Left ventricle myocardium inferior (tissue), 1 donor: ENCODE data around the gene TIGD2. TPM values are rescaled to one million over a fixed set of nuclear protein-coding genes. Genes with fewer than 3 reads are reported as not detected.
"Not testable (repeated sequence)": the region's sequence is repeated elsewhere in the genome, so short reads cannot be mapped to it uniquely, and the experiment has no call there.

ENCODE experiments used
- DNase-seq: peaks from one replicate; pipeline ENCODE4 v3.0.0-alpha.2; 2020
- H3K27ac ChIP-seq: fragments of 200-600 bp; replicated peaks from 2 replicates; pipeline ENCODE4 v1.8.0; 2021
- H3K27me3 ChIP-seq: fragments of 200-600 bp; 2 replicates; pipeline ENCODE4 v1.8.0; 2021; ENCODE audit warnings: low read depth
- H3K36me3 ChIP-seq: fragments of 200-600 bp; 2 replicates; pipeline ENCODE4 v1.8.0; 2021
- H3K4me1 ChIP-seq: fragments of 200-600 bp; 2 replicates; pipeline ENCODE4 v1.8.0; 2021
- H3K4me3 ChIP-seq: fragments of 200-600 bp; 2 replicates; pipeline ENCODE4 v1.8.0; 2021; ENCODE audit warnings: mild to moderate bottlenecking, moderate library complexity
- H3K9me3 ChIP-seq: fragments of 200-600 bp; replicated peaks from 2 replicates; pipeline ENCODE4 v1.8.0; 2021
- intact Hi-C: fragments of 100-400 bp; cut with micrococcal nuclease; formaldehyde crosslinking; loops from one replicate; pipeline ENCODE4 v1.11.0; 2022
- total RNA-seq: library from RNA; stranded (reverse); fragmentation: NEBNext Ultra II Directional; extraction: Animal tissue kit (Norgen Biotek cat#: 25700); gene quantifications from one replicate; pipeline ENCODE4 v1.2.1, GENCODE V29; 2021
- TF ChIP-seq, protein P1 (sequence below): fragments of 200-600 bp; IDR thresholded peaks from 2 replicates; pipeline ENCODE4 v1.8.0; 2021; ENCODE audit warnings: antibody characterized with exemption, mild to moderate bottlenecking, borderline replicate concordance
- donor health status: DM: no; HTN: yes; CAD: no; lungs with severe emphysema.

The TIGD2 gene
- total RNA-seq, 1 donor from 2014 or later, result 2.0 TPM

DNA sequence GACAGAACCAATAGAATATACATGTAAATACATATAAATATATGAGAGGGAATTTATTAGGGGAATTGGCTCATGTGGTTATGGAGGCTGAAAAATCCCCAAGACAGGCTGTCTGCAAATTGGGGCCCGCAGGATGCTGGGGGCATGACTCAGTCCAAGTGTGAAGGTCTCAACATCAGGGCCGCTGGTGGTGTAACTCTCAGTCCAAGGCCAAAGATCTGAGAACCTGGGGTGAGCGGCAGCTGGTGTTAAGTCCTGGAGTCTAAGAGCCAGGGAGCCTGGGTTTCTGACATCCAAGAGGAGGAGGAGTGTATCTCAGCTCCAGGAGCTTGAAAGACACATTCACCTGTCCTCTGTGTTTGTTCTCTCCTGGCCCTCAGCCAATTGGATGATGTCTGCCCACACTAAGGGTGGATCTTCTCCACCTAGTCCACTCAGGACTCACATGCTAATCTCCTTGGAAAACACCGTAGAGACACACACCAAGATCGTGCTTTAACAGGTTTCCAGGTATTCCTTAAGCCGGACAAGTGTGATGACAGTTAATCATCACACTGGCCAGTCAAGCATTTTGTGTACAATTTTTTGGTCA lies 28.9 kb downstream of the TIGD2 start:
- H3K36me3 ChIP-seq, result no peaks in the 10 kb centered on the region
- no peak for DNase-seq
- no peaks in the 10 kb centered on the region for H3K27me3 ChIP-seq
- no peak overlapping the region for H3K27ac ChIP-seq
- intact Hi-C loops, result no loop called here
- TF ChIP-seq, protein P1, sequence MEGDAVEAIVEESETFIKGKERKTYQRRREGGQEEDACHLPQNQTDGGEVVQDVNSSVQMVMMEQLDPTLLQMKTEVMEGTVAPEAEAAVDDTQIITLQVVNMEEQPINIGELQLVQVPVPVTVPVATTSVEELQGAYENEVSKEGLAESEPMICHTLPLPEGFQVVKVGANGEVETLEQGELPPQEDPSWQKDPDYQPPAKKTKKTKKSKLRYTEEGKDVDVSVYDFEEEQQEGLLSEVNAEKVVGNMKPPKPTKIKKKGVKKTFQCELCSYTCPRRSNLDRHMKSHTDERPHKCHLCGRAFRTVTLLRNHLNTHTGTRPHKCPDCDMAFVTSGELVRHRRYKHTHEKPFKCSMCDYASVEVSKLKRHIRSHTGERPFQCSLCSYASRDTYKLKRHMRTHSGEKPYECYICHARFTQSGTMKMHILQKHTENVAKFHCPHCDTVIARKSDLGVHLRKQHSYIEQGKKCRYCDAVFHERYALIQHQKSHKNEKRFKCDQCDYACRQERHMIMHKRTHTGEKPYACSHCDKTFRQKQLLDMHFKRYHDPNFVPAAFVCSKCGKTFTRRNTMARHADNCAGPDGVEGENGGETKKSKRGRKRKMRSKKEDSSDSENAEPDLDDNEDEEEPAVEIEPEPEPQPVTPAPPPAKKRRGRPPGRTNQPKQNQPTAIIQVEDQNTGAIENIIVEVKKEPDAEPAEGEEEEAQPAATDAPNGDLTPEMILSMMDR, result no peak
- no peaks in the 10 kb centered on the region for H3K4me1 ChIP-seq
- peaks cover 6% of the 10 kb centered on the region for H3K9me3 ChIP-seq
- H3K4me3 ChIP-seq, result no peak overlapping the region

DNA sequence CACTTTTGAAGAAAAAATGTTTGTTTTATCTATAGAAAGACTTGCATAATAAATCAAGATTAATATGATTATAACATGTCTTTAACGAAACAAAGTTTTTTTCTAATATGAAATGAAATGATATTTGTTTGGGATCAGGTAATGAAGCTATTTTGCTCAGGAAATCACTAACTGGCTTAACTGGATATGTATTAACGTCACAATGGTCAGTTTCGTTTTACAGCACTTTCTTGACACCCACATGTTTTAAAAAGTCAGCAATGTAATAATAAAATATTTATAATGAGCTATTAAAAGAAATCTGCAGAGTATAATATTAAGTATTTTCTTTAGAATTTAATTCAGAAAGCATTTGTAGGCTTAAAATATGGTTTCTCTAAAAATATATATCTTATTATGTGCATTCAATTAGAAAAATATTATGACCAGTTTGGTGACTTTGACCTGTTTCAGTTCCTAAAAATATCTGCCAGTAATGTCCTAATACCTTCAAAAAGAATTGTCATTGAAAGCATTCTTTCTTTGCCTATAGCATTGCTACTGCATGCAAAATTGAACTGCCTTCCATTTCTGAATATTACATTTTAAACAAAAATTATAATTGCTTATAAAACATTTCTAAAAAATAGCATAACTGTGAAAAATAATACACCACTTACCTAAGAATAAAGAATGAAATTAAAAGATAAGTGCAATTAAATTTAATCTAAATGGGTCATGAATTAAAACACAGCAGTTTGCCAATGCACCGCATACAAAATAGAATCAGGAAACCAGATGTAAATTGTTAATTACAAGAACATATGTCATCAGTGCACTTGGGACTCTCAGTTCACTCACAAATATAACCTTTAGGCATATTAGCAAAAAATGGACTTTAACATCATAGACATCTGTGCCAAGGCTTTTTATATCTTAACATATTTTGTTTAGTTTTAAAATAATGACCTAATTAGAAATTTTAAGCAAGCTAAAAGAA lies 31.6 kb downstream of the TIGD2 start:
- TF ChIP-seq, protein P1, result no peak
- Histone ChIP-seq H3K27ac (peak overlapping the region; percentile 28), H3K9me3 (peaks cover 6% of the 10 kb centered on the region), H3K27me3 (no peaks in the 10 kb centered on the region), H3K4me1 (no peaks in the 10 kb centered on the region), H3K36me3 (no peaks in the 10 kb centered on the region), H3K4me3 (no peak overlapping the region)
- DNase-seq, result no peak
- intact Hi-C loops, result no loop called here

DNA sequence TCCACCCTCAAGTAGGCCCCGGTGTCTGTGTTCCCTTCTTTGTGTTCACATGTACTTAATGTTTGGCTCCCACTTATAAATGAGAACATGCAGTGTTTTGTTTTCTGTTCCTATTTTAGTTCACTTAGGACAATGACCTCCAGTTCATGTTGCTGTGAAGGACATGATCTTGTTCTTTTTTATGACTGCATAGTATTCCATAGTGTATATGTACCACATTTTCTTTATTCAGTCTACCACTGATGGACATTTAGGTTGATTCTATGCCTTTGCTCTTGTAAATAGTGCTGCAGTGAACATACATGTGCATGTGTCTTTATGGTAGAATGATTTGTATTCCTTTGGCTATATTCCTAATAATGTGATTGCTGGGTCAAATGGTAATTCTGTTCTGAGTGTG lies 33.3 kb downstream of the TIGD2 start:
- intact Hi-C loops, H3K4me3 ChIP-seq, H3K4me1 ChIP-seq, H3K27ac ChIP-seq, DNase-seq, H3K27me3 ChIP-seq, H3K36me3 ChIP-seq, H3K9me3 ChIP-seq: not testable (repeated sequence)

DNA sequence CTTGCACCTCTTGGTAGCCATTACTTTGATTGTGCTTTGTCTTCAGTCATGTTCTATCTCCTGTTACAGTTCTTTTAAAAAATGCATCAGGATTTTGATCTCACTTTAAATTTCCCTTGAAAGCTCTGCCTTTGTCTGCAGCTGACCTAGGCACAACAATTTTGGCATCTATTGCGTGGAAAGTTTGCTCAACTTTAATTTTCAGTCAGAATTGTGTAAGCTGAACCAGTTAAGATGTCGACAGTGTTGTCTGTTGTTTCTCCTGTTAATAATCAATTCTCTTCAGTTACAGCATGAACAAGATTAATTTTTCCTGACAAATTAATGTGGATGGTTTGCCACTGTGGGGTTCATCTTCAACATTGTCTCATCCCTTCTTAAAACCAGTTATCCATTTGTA lies 34.9 kb downstream of the TIGD2 start:
- intact Hi-C loops, result no loop called here
- TF ChIP-seq, protein P1, result no peak
- DNase-seq, result no peak
- no peaks in the 10 kb centered on the region for H3K4me1 ChIP-seq
- H3K4me3 ChIP-seq, result no peak overlapping the region
- H3K27me3 ChIP-seq, result no peaks in the 10 kb centered on the region
- H3K36me3 ChIP-seq, result no peaks in the 10 kb centered on the region
- H3K9me3 ChIP-seq, result peaks cover 6% of the 10 kb centered on the region
- H3K27ac ChIP-seq, result no peak overlapping the region

DNA sequence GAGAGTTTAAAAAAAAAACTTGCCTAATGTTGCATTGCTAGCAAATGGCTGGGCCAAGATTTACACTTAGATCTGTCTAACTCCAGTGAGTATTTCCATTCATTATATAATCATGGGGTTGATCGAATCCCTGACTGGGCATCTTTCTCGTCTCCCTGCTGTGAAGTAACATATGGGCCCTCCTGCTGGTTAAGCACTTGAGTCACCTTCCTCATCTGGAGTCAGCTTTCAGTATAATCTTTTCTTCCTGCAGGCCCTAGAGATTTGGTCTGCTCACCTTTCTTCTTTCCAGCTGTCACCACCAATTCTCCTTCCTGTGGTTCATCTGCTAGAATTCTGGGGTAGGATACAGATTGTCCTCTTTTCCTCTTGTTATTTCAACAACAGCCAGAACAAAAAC lies 41.6 kb downstream of the TIGD2 start:
- TF ChIP-seq, protein P1, result no peak
- intact Hi-C loops, result no loop called here

More for the DNA sequence above, 41.6 kb downstream of the TIGD2 start:
- Histone ChIP-seq H3K27ac (no peak overlapping the region), H3K9me3 (no peaks in the 10 kb centered on the region), H3K4me3 (no peak overlapping the region), H3K27me3 (no peaks in the 10 kb centered on the region), H3K36me3 (no peaks in the 10 kb centered on the region), H3K4me1 (no peaks in the 10 kb centered on the region)
- no peak for DNase-seq
